H1 (cell line): ENCODE measurements around the gene NCAPD3.
A peak's percentile ranks its signal among the peaks of the same experiment; 100 is the strongest.
"Not testable (repeated sequence)": the region's sequence is repeated elsewhere in the genome, so short reads cannot be mapped to it uniquely, and the experiment has no call there.

Source experiments
- CHD2 ChIP-seq: IDR thresholded peaks from 2 replicates; pipeline ENCODE4 v1.6.1; 2012; ENCODE audit warnings: low read length, improper control_type of control experiment
- CREB1 ChIP-seq: IDR thresholded peaks from 2 replicates; pipeline ENCODE4 v1.6.1; 2012; ENCODE audit warnings: inconsistent platforms
- CTCF ChIP-seq, 3 experiments: IDR thresholded peaks; 1 replicate in 2 of 3; 2 replicates in 1 of 3; pipeline versions ENCODE4 v1.5.1 to v1.6.1; 2011; ENCODE audit warnings: low read length in 3 of 3, mild to moderate bottlenecking in 3 of 3, inconsistent platforms in 2 of 3, low read depth in 1 of 3, moderate library complexity in 1 of 3; ENCODE audit not compliant: insufficient read depth in 1 of 3; ENCODE audit errors: control extremely low read depth in 1 of 3
- EZH2 ChIP-seq: fragments of 200-600 bp; sonication (generic); IDR thresholded peaks from 2 replicates; pipeline ENCODE4 v1.7.1; 2012; ENCODE audit warnings: low read depth, mild to moderate bottlenecking, moderate library complexity, low read length, inconsistent platforms; ENCODE audit not compliant: severe bottlenecking
- HDAC2 ChIP-seq, 2 experiments: fragments of 300-600 bp in 1 of 2; sonication (generic) in 1 of 2; IDR thresholded peaks; 2 replicates each; pipeline ENCODE4 v1.6.1; 2011 to 2012; ENCODE audit warnings: low read depth in 2 of 2, low read length in 2 of 2, mild to moderate bottlenecking in 2 of 2, moderate library complexity in 2 of 2, borderline replicate concordance in 1 of 2, inconsistent platforms in 1 of 2
- JUND ChIP-seq: IDR thresholded peaks from 2 replicates; pipeline ENCODE4 v1.6.1; 2011; ENCODE audit warnings: mild to moderate bottlenecking, improper control_type of control experiment, low read length
- NANOG ChIP-seq: IDR thresholded peaks from 2 replicates; pipeline ENCODE4 v1.6.1; 2011; ENCODE audit warnings: low read length, low read depth, mild to moderate bottlenecking, inconsistent platforms; ENCODE audit not compliant: insufficient read depth, poor library complexity, severe bottlenecking
- POLR2A ChIP-seq, 2 experiments: IDR thresholded peaks; 1 replicate in 1 of 2; 2 replicates in 1 of 2; pipeline ENCODE4 v1.6.1; 2011; ENCODE audit warnings: low read depth in 2 of 2, low read length in 2 of 2, mild to moderate bottlenecking in 2 of 2; ENCODE audit errors: control extremely low read depth in 1 of 2
- POLR2AphosphoS5 ChIP-seq: IDR thresholded peaks from 2 replicates; pipeline ENCODE4 v1.6.1; 2011; ENCODE audit warnings: low read depth, low read length
- POU5F1 ChIP-seq: IDR thresholded peaks from 2 replicates; pipeline ENCODE4 v1.6.1; 2011; ENCODE audit warnings: low read depth, mild to moderate bottlenecking, low read length, moderate library complexity
- SRF ChIP-seq: IDR thresholded peaks from 2 replicates; pipeline ENCODE4 v1.6.1; 2011; ENCODE audit warnings: mild to moderate bottlenecking, low read depth, low read length, moderate library complexity
- USF2 ChIP-seq: IDR thresholded peaks from 2 replicates; pipeline ENCODE4 v1.6.1; 2011; ENCODE audit warnings: low read length, improper control_type of control experiment
- YY1 ChIP-seq: IDR thresholded peaks from 2 replicates; pipeline ENCODE4 v1.6.1; 2011; ENCODE audit warnings: low read depth, mild to moderate bottlenecking, low read length
- TF ChIP-seq, protein P1 (sequence below): IDR thresholded peaks from 2 replicates; pipeline ENCODE4 v1.6.1; 2012; ENCODE audit warnings: inconsistent platforms

GRCh38 chr11:134255184-134255561 is 31.4 kb upstream of the NCAPD3 start:
- not testable (repeated sequence) for TF ChIP-seq CTCF (IDR thresholded peaks at IDR 0.05; ENCODE audit: control extremely low read depth in 1 of 3, insufficient read depth in 1 of 3, low read depth in 1 of 3, low read length in 3 of 3); POLR2AphosphoS5; HDAC2 (IDR thresholded peaks at IDR 0.05; ENCODE audit: borderline replicate concordance in 1 of 2, low read depth in 2 of 2, low read length in 2 of 2); CREB1; EZH2; CHD2; POU5F1; USF2; NANOG; JUND; YY1; SRF
- TF ChIP-seq, protein P1, sequence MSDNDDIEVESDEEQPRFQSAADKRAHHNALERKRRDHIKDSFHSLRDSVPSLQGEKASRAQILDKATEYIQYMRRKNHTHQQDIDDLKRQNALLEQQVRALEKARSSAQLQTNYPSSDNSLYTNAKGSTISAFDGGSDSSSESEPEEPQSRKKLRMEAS: not testable (repeated sequence)
- TF ChIP-seq POLR2A (IDR thresholded peaks at IDR 0.05; ENCODE audit: control extremely low read depth in 1 of 2, low read depth in 2 of 2, low read length in 2 of 2): 0 out of 3 replicates have a peak, but pooled peaks of 1 of the 2 experiments have one; percentile 6
